Brain microvascular endothelial cell (primary cell): ENCODE results near the gene CIT.

ENCODE experiments used
- DNase-seq: peaks from one replicate; pipeline ENCODE4 v3.0.0-alpha.2; 2020
- H3K27ac ChIP-seq: fragments of 250-450 bp; sonication (Bioruptor Pico); 2 replicates; pipeline ENCODE4 v1.5.1; 2020; ENCODE audit warnings: mild to moderate bottlenecking, moderate library complexity
- H3K27me3 ChIP-seq: fragments of 250-450 bp; sonication (Bioruptor Pico); replicated peaks from 2 replicates; pipeline ENCODE4 v1.5.1; 2020; ENCODE audit warnings: mild to moderate bottlenecking
- H3K36me3 ChIP-seq: fragments of 250-450 bp; sonication (Bioruptor Pico); replicated peaks from 2 replicates; pipeline ENCODE4 v1.5.1; 2020; ENCODE audit warnings: mild to moderate bottlenecking
- H3K4me3 ChIP-seq: 2 replicates; pipeline ENCODE4 v1.5.1; 2011; ENCODE audit warnings: low read depth, mild to moderate bottlenecking, control low read depth, low read length, moderate library complexity
- CTCF ChIP-seq: IDR thresholded peaks from 2 replicates; pipeline ENCODE4 v1.5.1; 2011; ENCODE audit warnings: low read depth, mild to moderate bottlenecking, moderate library complexity, low read length, control low read depth, inconsistent platforms; ENCODE audit errors: missing control alignments
- in situ Hi-C: cut with HindIII; loops from 2 replicates; pipeline ENCODE4 v1.10.0; 2017; ENCODE audit warnings: low sequenced_read_pairs, low pct_ligation_motif_present

The CIT gene

GRCh38 chr12:119676573-119676972, 200.5 kb downstream of the CIT start:
- no peak for DNase-seq
- TF ChIP-seq CTCF: peak; percentile 15
- no peaks in the 10 kb centered on the region for H3K27me3 ChIP-seq
- H3K4me3 ChIP-seq: no peak overlapping the region
- in situ Hi-C loops: no loop called here
- peaks cover 74% of the 10 kb centered on the region for H3K36me3 ChIP-seq
- H3K27ac ChIP-seq: no peak overlapping the region

GRCh38 chr12:119676022-119676421, 201.1 kb downstream of the CIT start:
- Histone ChIP-seq H3K27me3 (no peaks in the 10 kb centered on the region), H3K27ac (no peak overlapping the region), H3K4me3 (no peak overlapping the region), H3K36me3 (peaks cover 72% of the 10 kb centered on the region)
- no peak for TF ChIP-seq CTCF
- DNase-seq: no peak
- in situ Hi-C loops: no loop called here

- H3K27ac ChIP-seq: no peak overlapping the region
- no peak for TF ChIP-seq CTCF
- no peak for DNase-seq
- H3K36me3 ChIP-seq: peaks cover 58% of the 10 kb centered on the region
- in situ Hi-C loops: no loop called here
- no peak overlapping the region for H3K4me3 ChIP-seq
- H3K27me3 ChIP-seq: no peaks in the 10 kb centered on the region
These were observed 202.6 kb downstream of the CIT start for GRCh38 chr12:119674560-119674959.

- peaks cover 55% of the 10 kb centered on the region for H3K36me3 ChIP-seq
These were observed 203.5 kb downstream of the CIT start for GRCh38 chr12:119673634-119674033.

GRCh38 chr12:119672194-119672593, 204.9 kb downstream of the CIT start:
- in situ Hi-C loops: no loop called here
- TF ChIP-seq CTCF: no peak
- Histone ChIP-seq H3K36me3 (peaks cover 44% of the 10 kb centered on the region), H3K4me3 (no peak overlapping the region), H3K27ac (no peak overlapping the region), H3K27me3 (no peaks in the 10 kb centered on the region)
- DNase-seq: no peak

More at GRCh38 chr12:119673634-119674033, 203.5 kb downstream of the CIT start:
- Histone ChIP-seq H3K4me3 (no peak overlapping the region), H3K27me3 (no peaks in the 10 kb centered on the region), H3K27ac (no peak overlapping the region)
- no peak for TF ChIP-seq CTCF
- no peak for DNase-seq
- in situ Hi-C loops: no loop called here

GRCh38 chr12:119671070-119671469, 206.1 kb downstream of the CIT start:
- H3K27me3 ChIP-seq: no peaks in the 10 kb centered on the region
- no peak overlapping the region for H3K27ac ChIP-seq
- in situ Hi-C loops: no loop called here
- H3K4me3 ChIP-seq: no peak overlapping the region
- DNase-seq: no peak
- H3K36me3 ChIP-seq: peaks cover 33% of the 10 kb centered on the region
- TF ChIP-seq CTCF: no peak
